SK-N-SH (cell line): Measurements from ENCODE around the gene ADM. TPM values are rescaled to one million over a fixed set of nuclear protein-coding genes. Genes with fewer than 3 reads are reported as not detected.
A peak's percentile ranks its signal among the peaks of the same experiment; 100 is the strongest.

ENCODE experiments used
- CTCF ChIA-PET: fragments of 300-600, 350-600 bp; formaldehyde crosslinking; extraction: SDS; loops from one replicate; lab custom pipeline; 2021; lab: Yijun Ruan, JAX
- POLR2A ChIA-PET: fragments of 350-600 bp; sonication (Branson Sonifier 250); formaldehyde crosslinking; extraction: SDS; loops from one replicate; lab custom pipeline; 2020; ENCODE audit warnings: antibody characterized with exemption, inconsistent platforms; lab: Yijun Ruan, JAX
- DNase-seq: peaks from one replicate; pipeline ENCODE4 v3.0.0; 2012
- H2AFZ ChIP-seq: fragments of 200-600 bp; sonication (generic); 2 replicates; pipeline ENCODE4 v1.8.1; 2016; ENCODE audit warnings: antibody characterized with exemption, mild to moderate bottlenecking, low read depth
- H3F3A ChIP-seq: fragments of 200-600 bp; sonication (generic); replicated peaks from 2 replicates; pipeline ENCODE3; 2016; ENCODE audit warnings: antibody characterized with exemption, mild to moderate bottlenecking; ENCODE audit not compliant: insufficient read depth
- H3K27ac ChIP-seq, 2 experiments: fragments of 200-500 bp in 1 of 2; fragments of 200-600 bp in 1 of 2; sonication (Bioruptor generic) in 1 of 2; sonication (generic), shearing (Covaris generic) in 1 of 2; 2 replicates each; pipeline versions ENCODE4 v1.5.1 to v1.6.1; 2014 to 2016; ENCODE audit warnings: low read depth in 2 of 2, inconsistent platforms in 1 of 2, low read length in 1 of 2, mild to moderate bottlenecking in 1 of 2, mixed read lengths in 1 of 2
- H3K27me3 ChIP-seq: fragments of 200-600 bp; sonication (generic), shearing (Covaris generic); 2 replicates; pipeline ENCODE4 v1.6.1; 2016; ENCODE audit warnings: mixed run types; ENCODE audit not compliant: insufficient read depth
- H3K36me3 ChIP-seq, 2 experiments: fragments of 200-500 bp in 1 of 2; fragments of 200-600 bp in 1 of 2; sonication (Bioruptor generic) in 1 of 2; sonication (generic) in 1 of 2; replicated peaks in 1 of 2; 2 replicates each; pipeline versions ENCODE3 to v1.5.1; 2014 to 2016; ENCODE audit warnings: low read length in 1 of 2, mild to moderate bottlenecking in 1 of 2; ENCODE audit not compliant: insufficient read depth in 2 of 2, control insufficient read depth in 1 of 2
- H3K4me1 ChIP-seq, 2 experiments: fragments of 200-500 bp in 1 of 2; fragments of 200-600 bp in 1 of 2; sonication (Bioruptor generic) in 1 of 2; sonication (generic), shearing (Covaris generic) in 1 of 2; 2 replicates each; pipeline versions ENCODE4 v1.5.1 to v1.6.1; 2014 to 2016; ENCODE audit warnings: low read depth in 1 of 2, low read length in 1 of 2, mixed run types in 1 of 2; ENCODE audit not compliant: insufficient read depth in 2 of 2, control insufficient read depth in 1 of 2
- H3K4me2 ChIP-seq: fragments of 200-600 bp; sonication (generic), shearing (Covaris generic); 2 replicates; pipeline ENCODE4 v1.6.1; 2017; ENCODE audit warnings: mixed run types
- H3K4me3 ChIP-seq, 2 experiments: fragments of 200-500 bp in 1 of 2; fragments of 200-600 bp in 1 of 2; sonication (Bioruptor generic) in 1 of 2; sonication (generic), shearing (Covaris generic) in 1 of 2; 2 replicates each; pipeline versions ENCODE4 v1.5.1 to v1.8.1; 2014 to 2016; ENCODE audit warnings: low read depth in 2 of 2, inconsistent platforms in 1 of 2, low read length in 1 of 2, mild to moderate bottlenecking in 1 of 2, mixed read lengths in 1 of 2, moderate library complexity in 1 of 2
- H3K79me2 ChIP-seq: fragments of 200-600 bp; sonication (generic); 2 replicates; pipeline ENCODE4 v1.8.1; 2017; ENCODE audit warnings: mild to moderate bottlenecking; ENCODE audit not compliant: insufficient read depth
- H3K9ac ChIP-seq: fragments of 200-600 bp; sonication (generic); 2 replicates; pipeline ENCODE4 v1.6.1; 2017; ENCODE audit warnings: mixed run types
- H3K9me2 ChIP-seq: fragments of 200-600 bp; sonication (generic); 2 replicates; pipeline ENCODE4 v1.6.1; 2017; ENCODE audit warnings: mixed run types
- H3K9me3 ChIP-seq: fragments of 200-600 bp; sonication (generic); 2 replicates; pipeline ENCODE4 v1.6.1; 2017; ENCODE audit warnings: mixed run types, mild to moderate bottlenecking, moderate library complexity
- H4K20me1 ChIP-seq: fragments of 200-600 bp; sonication (generic); 2 replicates; pipeline ENCODE4 v1.6.1; 2017; ENCODE audit warnings: mild to moderate bottlenecking, mixed run types; ENCODE audit not compliant: insufficient read depth
- CHD2 ChIP-seq: fragments of 150-350 bp; IDR thresholded peaks from 2 replicates; pipeline ENCODE4 v1.6.1; 2018; ENCODE audit warnings: low read length; ENCODE audit not compliant: partially characterized antibody
- CTCF ChIP-seq: fragments of 200-600 bp; sonication (generic); IDR thresholded peaks from 2 replicates; pipeline ENCODE4 v1.6.1; 2017; ENCODE audit warnings: antibody characterized with exemption, mild to moderate bottlenecking, moderate library complexity
- ELF1 ChIP-seq: IDR thresholded peaks from 2 replicates; pipeline ENCODE4 v1.4.0; 2012
- FOSL2 ChIP-seq: IDR thresholded peaks from 2 replicates; pipeline ENCODE4 v1.4.0; 2012; ENCODE audit warnings: low read depth, mild to moderate bottlenecking, moderate library complexity, borderline replicate concordance
- FOXM1 ChIP-seq: IDR thresholded peaks from 2 replicates; pipeline ENCODE4 v1.4.0; 2012; ENCODE audit warnings: low read depth, mild to moderate bottlenecking
- MXI1 ChIP-seq: IDR thresholded peaks from 2 replicates; pipeline ENCODE4 v1.6.1; 2012; ENCODE audit warnings: mild to moderate bottlenecking, low read depth, low read length, improper control_type of control experiment
- NFIC ChIP-seq: IDR thresholded peaks from 2 replicates; pipeline ENCODE4 v1.4.0; 2012; ENCODE audit warnings: borderline replicate concordance
- RAD21 ChIP-seq: IDR thresholded peaks from 2 replicates; pipeline ENCODE4 v1.6.1; 2012; ENCODE audit warnings: mild to moderate bottlenecking, low read length
- RXRA ChIP-seq: IDR thresholded peaks from 2 replicates; pipeline ENCODE4 v1.4.0; 2012; ENCODE audit warnings: low read depth, mild to moderate bottlenecking, borderline replicate concordance
- SIN3A ChIP-seq: IDR thresholded peaks from 2 replicates; pipeline ENCODE4 v1.6.1; 2012; ENCODE audit warnings: low read depth, mild to moderate bottlenecking, low read length, moderate library complexity, borderline replicate concordance
- USF1 ChIP-seq: IDR thresholded peaks from 2 replicates; pipeline ENCODE4 v1.4.0; 2012; ENCODE audit warnings: low read depth, borderline replicate concordance
- WGBS: methylation state at CpG from one replicate; pipeline ENCODE4 v1.1.6; 2017; ENCODE audit warnings: low lambda C conversion rate; 5-methylcytosine and 5-hydroxymethylcytosine counted together
- polyA plus RNA-seq, 3 experiments: library from polyadenylated mRNA; depleted of rRNA; stranded (reverse); fragments of >200 nt; gene quantifications; 2 replicates each; pipeline ENCODE4 v1.2.3, GENCODE V29; 2012

Gene ADM
- polyA plus RNA-seq, 1 of the 3 experiments (the other 2 are of a cell fraction), result 50.6 TPM

GRCh38 chr11:10328314-10329098, 23.6 kb downstream of the ADM start (continued):
- TF ChIP-seq FOXM1 (no peak), ELF1 (no peak), MXI1 (no peak), CTCF (no peak), RAD21 (no peak), CHD2 (no peak), FOSL2 (peak; percentile 61; the same call in 1 of the 2 replicates), RXRA (peak; percentile 66), USF1 (no peak)

- H3K27me3 ChIP-seq, result no peaks in the 10 kb centered on the region
- no peak overlapping the region for H2AFZ ChIP-seq
- 100% methylated on average over 2 of the region's 2 CpGs for WGBS
- no peaks in the 10 kb centered on the region for H3K79me2 ChIP-seq
- H3K4me2 ChIP-seq, result peak overlapping the region; percentile 30; the same call in 1 of the 2 replicates
- H3K9ac ChIP-seq, result no peak overlapping the region; the same call in 1 of the 2 replicates
- H4K20me1 ChIP-seq, result no peaks in the 10 kb centered on the region
- CTCF ChIA-PET, result interaction anchor here (1.3 to 2.8 kb wide), 2 partner anchors 25 to 406 kb away, joined by 3 to 6 read pairs; partner anchors contain the start of gene ADM
- H3K9me3 ChIP-seq, result no peaks in the 10 kb centered on the region
- peaks cover 48% of the 10 kb centered on the region for H3F3A ChIP-seq
- no peak overlapping the region for H3K4me3 ChIP-seq
- H3K4me1 ChIP-seq, result peaks cover 4 to 42% of the 10 kb centered on the region in 2 experiments
- POLR2A ChIA-PET, result no interaction called here
- H3K36me3 ChIP-seq, result no peaks in the 10 kb centered on the region
- H3K9me2 ChIP-seq, result no peaks in the 10 kb centered on the region
- peak overlapping the region in 1 of 2 experiments; percentile 81; a peak in 2 of 4 replicates for H3K27ac ChIP-seq
- no peak for DNase-seq
- TF ChIP-seq SIN3A, result no peak
- no peak for TF ChIP-seq RAD21
- no peak for TF ChIP-seq NFIC
- no peak for TF ChIP-seq USF1
- no peak for TF ChIP-seq ELF1
Observed at GRCh38 chr11:10329356-10329755, 24.5 kb downstream of the ADM start.
